NCI-H146 (cell line): ENCODE results near the gene RBM12.
"Not testable (repeated sequence)": the region's sequence is repeated elsewhere in the genome, so short reads cannot be mapped to it uniquely, and the experiment has no call there.

ENCODE experiments used
- DNase-seq: peaks from one replicate; lab custom pipeline; 2025; lab: John Stamatoyannopoulos, UW

The RBM12 gene

DNA sequence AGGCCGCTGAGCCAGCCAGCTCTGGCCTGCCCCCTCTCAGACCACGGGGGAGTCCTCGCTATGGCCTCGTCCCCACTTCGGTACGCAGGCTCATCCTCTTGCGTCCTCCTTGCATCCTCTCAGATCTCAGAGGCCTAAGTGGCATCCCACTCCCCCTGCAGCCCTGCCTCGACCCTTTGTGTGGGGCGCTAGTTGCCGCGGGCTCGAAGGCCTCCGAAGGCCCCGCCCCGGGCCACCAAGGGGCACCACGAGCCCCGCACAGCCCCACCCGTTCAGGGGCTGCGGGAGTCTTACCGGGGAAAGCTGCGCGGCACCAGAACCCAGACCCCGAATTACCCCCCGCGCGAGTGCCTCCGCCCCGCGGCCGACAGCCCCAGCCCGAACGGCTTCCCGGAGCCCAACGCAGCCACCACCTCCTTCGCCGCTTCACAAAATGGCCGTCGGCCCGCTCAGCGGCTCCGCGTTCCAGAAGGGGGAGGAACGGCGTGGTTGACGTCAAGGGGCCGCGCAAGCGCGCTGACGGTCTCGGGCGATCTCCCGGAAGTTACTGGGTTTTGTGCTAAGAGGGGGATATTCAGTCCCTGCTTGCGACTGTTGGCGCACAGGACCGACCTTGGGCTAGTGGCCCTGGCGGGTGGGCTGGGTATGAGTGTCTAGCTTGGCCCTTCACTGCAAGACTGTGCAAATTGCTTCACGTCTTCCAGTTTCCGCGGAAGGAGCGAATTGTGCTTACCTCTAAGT, at the start of gene RBM12, which contains the start of gene CPNE1:
RBM12 (minus strand) TSS at position 435 of the 741 bp plus-strand sequence. CDS start 9,578 bp downstream, outside the sequence.
CPNE1 (minus strand) TSS at position 435 of the 741 bp plus-strand sequence. CDS start 31,977 bp downstream, outside the sequence.
- peak; percentile 97 for DNase-seq

- no peak for DNase-seq
Measured at GRCh38 chr20:35714127-35714526, 49.4 kb upstream of the RBM12 start.

- not testable (repeated sequence) for DNase-seq
Measured at GRCh38 chr20:35713120-35713519, 48.4 kb upstream of the RBM12 start.

DNA sequence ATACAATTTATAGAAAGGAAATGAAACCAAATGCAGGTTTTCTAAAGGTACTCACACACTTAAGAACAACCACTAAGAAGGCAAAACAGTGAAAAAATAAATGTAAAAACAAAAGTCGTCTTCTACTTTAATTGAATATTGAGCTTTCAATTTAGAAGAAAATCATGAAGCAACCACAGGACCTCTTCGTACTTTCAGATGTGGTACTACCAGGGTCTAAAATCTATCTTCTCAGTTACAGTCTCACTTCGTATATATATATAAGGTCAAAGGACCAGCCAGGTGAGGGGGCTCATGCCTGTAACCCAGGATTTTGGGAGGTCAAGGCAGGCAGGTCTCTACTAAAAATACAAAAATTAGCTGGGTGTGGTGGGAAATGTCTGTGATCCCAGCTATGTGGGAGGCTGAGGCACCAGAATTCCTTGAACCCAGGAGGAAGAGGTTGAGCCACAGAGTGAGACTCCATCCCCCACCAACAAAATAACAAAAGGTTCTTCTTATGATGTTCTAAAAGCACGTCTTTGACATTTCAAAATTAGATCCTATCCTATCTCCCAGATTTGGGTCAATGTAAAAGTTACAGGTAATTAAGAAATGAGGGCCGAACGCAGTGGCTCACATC, 47.0 kb upstream of the RBM12 start:
- DNase-seq, result no peak

DNA sequence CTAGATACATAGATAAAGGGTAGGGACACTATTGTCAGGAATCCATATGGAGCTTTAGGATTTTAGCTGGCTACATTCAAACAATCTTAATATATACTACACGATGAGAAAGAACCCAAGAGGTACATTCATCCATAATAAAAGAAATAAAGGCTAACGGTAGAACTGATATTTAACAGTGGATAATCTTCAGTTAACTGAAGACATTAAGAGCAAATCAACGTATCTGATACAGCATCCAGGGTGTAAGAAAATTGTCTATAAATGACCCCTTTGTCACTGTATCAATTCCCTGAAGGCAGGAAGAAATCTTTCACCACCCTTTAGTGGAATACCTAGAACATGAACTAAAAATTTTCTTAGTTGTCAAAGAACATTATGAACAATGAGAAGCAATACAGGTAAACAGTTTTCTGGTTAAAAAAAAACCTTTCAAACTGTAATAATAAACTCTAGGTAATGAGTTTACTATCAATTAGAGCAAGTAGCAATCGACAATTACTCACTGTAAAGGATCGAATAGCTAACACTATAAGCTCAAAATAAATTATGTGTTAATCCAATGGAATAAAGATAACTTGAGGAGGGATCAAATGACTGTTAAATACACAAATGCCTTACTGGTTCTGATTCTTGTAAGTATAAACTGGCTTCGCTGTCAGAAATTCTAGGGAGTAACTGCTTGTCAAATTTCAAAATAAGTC, 46.3 kb upstream of the RBM12 start:
- DNase-seq, result no peak

DNA sequence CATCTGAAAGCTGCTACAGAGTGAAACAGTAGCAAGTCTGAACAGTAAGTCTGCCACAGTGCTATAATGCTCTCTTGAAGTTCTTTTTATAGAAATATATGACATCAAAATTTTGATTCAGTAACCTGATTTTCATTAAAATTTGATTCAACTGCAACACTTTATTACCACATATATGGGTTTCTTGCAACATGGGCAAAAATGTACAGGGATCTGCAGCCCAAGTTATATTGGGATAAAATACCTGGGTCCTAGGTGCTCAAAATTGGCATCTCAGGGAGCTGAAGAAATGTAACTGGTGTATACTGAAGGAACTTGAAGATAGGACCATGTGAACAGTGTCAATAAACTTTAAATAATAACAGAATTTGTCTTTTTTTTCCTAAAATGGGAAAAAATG, 45.3 kb upstream of the RBM12 start:
- DNase-seq, result no peak

- no peak for DNase-seq
Measured at GRCh38 chr20:35709259-35709658, 44.6 kb upstream of the RBM12 start.

DNA sequence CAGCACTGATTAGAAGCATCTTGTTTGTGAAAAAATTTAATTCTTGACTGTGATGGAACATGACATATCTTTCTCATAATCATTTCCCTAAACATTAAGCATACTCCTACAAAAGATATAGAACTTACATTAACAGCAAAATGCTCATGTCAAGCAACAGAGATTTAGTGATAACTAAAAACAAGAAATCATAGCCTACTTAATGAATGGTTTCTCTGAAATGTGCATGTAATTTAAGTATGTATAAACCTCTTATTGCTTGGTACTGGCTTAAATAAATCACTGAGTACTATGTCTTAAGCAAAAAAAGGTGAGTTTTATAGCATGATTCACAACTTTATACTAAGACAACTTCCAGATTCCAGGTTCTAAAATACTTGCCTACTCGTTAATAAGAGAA, 43.8 kb upstream of the RBM12 start:
- no peak for DNase-seq

DNA sequence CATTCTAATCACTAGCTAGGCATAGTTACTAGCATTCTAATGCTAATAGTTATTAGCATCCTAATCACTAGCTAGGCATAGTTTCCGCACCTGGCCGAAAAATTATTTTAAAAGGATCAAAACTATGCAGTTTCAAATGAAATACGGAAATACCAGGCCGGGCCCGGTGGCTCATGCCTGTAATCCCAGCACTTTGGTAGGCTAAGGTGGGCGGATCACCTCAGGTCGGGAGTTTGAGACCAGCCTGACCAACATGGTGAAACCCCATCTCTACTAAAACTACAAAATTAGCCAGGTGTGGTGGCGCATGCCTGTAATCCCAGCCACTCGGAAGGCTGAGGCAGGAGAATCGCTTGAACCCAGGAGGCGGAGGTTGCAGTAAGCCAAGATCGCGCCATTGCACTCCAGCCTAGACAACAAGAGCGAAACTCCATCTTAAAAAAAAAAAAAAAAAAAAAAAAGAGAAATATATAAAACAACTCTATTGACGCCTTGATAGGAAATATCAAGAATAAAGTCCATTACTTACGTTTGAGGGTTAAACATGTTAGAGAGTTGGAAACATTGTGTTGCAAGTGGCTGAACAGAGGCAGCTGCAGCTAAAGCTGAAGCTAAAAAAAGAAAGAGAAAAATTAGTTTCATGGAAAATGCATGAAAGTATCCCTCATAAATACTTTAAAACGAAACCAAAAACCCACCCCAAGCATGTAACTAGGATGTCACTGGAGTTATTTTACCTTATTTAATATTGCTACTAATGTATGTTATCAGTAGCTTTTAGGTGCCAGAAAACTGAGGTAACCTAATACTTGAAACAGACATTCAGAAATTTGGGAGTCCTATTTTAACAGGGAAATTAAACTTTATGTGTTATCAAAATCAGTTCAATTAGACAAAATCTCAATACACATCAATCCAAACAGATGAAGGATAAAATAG, 42.2 kb upstream of the RBM12 start:
- DNase-seq, result not testable (repeated sequence)

DNA sequence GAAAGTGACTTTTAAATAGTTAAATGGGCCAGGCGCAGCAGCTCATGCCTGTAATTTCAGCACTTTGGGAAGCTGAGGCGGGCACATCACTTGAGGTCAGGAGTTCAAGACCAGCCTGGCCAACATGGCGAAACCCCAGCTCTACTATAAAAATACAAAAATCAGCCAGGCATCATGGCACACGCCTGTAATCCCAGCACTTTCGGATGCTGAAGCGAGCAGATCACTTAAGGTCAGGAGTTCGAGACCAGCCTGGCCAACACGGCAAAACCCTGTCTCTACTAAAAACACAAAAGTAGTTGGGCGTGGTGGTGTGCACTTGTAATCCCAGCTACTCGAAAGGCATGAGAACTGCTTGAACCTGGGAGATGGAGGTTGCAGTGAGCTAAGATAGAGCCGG, 41.2 kb upstream of the RBM12 start:
- not testable (repeated sequence) for DNase-seq

DNA sequence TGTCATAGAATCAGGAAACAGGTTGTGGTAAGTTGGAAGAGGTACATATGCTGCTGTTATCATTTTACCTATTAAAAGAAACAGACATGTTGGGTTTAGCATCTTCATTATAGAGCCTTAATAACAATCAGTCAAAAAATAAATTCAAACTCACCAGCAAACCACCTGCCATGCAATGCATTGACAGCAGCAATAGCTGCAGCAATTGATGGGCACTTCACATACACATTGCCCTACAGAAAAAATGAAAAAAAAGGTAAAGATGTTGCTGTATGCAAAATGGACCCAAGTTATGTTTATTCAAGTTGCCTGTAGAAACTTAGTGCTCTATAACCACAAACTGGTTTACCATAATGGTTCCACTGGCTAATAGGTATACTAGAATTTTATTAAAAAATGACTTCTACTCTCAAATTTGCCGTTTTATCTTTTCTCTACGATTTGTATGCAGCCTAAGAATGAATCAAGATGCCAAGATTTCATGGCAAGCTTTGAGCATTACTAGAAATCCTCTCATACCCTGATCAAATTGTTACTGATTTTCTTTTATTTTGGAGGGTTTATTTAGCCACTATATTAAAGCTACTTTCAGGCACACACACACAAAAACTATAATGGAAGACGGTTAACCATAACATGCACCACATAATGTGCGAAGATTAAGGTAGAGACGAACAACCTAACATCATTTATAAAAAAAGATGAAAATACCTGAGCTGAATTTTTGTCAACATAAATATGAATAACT, 40.0 kb upstream of the RBM12 start:
- no peak for DNase-seq

DNA sequence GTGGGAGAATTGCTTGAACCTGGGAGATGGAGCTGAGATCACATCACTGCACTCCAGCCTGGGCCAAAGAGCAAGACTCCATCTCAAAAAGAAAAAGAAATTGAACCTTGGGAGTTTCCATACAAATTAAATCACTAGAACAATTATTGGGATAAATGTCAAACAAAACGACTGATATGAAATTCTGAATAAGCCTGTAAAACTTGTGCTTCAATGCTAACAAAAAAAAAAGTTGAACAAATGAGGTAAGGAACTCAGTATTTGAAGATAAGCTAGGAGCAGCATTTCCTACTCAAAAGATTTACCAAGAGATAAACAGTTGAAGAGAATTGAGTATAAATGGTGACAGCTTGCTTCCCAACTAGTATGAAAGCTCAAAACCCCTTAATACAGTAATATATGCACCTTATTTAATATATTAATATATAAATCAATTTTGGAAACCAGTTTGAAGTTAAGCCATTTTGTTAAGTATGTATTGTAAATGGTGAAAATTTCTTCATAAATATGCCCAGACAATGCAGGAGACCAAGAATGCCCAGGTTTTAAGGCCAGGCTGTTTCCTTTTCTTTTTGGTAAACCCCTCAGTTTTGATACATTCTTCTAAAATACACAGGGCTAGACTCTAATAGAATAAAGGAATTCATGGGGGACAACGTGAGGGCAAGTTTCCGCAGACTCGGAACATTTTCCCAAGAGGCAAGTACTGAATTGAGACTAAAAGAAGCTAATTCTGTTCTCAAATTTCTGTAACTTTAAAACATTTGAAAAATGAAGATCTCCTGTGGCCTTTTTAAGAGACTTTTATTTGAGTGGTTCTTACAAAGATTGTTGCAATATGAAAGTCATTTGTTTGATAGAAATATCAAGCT, 38.4 kb upstream of the RBM12 start:
- no peak for DNase-seq

DNA sequence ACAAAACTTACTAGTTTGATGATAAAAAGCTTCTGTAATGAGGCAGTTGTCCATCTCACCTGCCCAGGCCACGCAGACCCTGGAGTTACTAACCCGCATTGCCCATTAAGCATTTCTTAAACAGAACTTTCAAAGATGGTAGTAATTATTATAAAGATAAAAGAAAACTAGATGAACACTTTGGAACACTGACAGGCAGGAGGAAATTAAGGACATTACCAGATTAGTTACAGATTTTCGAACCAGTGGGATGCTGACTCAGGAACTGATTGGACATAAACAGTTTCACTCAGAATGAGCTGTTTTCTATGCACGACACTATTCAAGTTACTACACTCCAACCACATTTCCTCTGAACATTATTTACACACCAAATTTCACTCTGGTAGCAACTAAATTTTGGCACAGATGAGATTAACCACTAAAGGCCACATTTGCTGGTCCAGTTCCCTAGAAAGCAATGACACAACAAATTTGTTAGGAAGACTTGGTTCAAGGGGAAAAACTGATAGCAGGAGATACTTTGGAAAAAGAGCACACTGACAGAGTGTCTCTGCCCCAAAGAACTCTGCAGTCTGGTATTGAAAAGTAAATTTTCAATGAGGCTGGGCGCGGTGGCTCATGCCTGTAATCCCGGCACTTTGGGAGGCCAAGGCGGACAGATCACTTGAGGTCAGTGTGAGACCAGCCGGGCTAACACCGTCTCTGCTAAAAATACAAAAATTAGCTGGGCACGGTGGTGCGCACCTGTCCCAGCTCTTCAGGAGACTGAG, 37.5 kb upstream of the RBM12 start:
- DNase-seq, result no peak

- no peak for DNase-seq
Measured at GRCh38 chr20:35700625-35701148, 36.0 kb upstream of the RBM12 start.

DNA sequence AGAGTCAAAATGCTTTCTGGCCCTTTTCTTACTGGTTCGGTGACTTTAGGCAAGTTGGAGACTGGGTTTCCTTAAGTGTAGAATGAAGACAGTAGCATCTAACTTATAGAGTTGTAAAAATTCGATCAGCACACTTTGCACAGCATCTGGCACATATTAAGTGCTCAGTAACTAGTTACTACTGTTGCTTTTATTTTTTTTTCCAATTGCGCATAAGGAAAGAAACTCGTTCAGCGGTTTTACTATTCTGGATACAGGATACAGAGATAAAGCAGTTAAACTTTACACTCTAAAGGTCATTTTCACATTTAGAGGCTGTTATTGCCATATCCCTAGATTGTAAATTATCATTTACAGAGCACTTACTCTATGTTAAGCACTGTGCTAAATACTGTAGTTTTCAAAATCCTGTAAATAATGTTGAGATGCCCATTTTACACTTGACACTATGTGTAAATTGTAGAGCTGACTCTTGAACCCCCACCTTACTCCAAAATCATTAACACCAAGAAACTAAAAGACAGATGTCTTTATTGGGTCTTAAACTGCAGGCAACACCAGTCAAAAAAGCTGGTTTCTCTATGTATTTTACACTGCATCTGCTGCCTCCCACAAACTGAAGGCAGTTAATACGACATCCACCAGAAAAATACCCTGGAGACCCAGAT, 35.4 kb upstream of the RBM12 start:
- no peak for DNase-seq

GRCh38 chr20:35699127-35699956, 34.6 kb upstream of the RBM12 start, which contains the start of the genes NFS1 and ROMO1:
Gene NFS1, minus strand, starts transcription at chr20:35699352. Its CDS starts 64 bp downstream, at chr20:35699288.
Gene ROMO1, plus strand, starts transcription at chr20:35699405. Its CDS starts 228 bp downstream, at chr20:35699633.
- peak; percentile 87 for DNase-seq
